Measurements from ENCODE around the gene TIAM2. TPM values are rescaled to one million over a fixed set of nuclear protein-coding genes. Genes with fewer than 3 reads are reported as not detected.

The TIAM2 gene
- total RNA-seq, 1 donor from 2014 or later, result 21.1 TPM

DNA sequence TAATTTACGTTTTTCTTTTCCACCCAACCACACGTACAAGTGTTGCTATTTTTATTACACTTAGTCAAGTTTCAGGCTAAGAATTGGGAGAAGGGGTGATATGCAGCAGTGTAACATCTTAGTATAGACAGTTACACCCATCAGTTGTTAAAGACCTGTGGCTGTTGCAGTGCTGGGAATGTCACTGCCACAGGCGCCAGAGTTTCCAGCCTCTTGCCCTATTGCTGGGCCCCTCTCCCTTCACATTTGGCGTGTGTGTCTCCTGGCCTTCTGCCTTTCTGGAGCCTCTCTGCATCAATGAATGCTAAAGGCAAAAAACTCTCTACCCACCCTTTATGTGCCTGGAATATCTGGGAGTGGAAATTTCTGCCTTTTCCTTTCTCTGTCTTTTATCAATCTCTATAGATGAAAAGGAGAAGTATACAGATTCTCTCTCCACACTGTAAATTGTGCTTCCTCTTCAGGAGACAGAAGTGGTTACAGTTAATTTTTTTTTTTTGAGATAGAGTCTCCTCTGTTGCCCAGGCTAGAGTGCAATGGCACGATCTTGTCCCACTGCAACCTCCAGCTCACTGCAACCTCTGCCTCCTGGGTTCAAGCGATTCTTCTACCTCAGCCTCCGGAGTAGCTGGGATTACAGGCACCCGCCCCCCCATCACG is 73.0 kb downstream of the TIAM2 start:
- TF ChIP-seq, protein P1, sequence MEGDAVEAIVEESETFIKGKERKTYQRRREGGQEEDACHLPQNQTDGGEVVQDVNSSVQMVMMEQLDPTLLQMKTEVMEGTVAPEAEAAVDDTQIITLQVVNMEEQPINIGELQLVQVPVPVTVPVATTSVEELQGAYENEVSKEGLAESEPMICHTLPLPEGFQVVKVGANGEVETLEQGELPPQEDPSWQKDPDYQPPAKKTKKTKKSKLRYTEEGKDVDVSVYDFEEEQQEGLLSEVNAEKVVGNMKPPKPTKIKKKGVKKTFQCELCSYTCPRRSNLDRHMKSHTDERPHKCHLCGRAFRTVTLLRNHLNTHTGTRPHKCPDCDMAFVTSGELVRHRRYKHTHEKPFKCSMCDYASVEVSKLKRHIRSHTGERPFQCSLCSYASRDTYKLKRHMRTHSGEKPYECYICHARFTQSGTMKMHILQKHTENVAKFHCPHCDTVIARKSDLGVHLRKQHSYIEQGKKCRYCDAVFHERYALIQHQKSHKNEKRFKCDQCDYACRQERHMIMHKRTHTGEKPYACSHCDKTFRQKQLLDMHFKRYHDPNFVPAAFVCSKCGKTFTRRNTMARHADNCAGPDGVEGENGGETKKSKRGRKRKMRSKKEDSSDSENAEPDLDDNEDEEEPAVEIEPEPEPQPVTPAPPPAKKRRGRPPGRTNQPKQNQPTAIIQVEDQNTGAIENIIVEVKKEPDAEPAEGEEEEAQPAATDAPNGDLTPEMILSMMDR (IDR thresholded peaks at IDR 0.05; ENCODE audit: unreplicated experiment), result no peak
- DNase-seq (ENCODE audit: low spot score), result no peak
- Mint-ChIP-seq H3K4me3 (ENCODE audit: unreplicated experiment) (no peak overlapping the region), H3K9me3 (ENCODE audit: unreplicated experiment) (no peaks in the 10 kb centered on the region), H3K27ac (ENCODE audit: unreplicated experiment) (no peak overlapping the region), H3K27me3 (ENCODE audit: unreplicated experiment) (peaks cover 6% of the 10 kb centered on the region), H3K4me1 (ENCODE audit: unreplicated experiment) (peaks cover 6% of the 10 kb centered on the region), H3K36me3 (ENCODE audit: low read depth, unreplicated experiment) (no peaks in the 10 kb centered on the region)

DNA sequence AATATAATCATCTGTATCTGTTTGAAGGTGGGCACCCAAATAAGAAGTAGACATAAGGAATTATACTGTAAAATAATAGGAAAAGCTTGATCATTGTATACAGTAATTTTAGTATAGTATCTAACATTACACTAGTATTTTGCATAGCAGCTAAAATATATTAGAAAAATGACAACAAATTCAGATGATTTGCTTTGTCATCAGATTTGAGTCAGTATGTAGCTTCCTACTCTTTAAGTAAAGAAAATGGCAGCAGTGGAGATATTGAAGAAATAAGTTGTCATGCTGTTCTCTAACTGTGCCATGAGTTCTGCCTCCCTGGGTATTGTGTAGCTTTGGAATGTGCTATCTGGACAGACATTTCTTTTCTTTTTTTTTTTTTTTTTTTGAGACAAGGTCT is 74.4 kb downstream of the TIAM2 start:
- TF ChIP-seq, protein P1 (IDR thresholded peaks at IDR 0.05; ENCODE audit: unreplicated experiment), result no peak

DNA sequence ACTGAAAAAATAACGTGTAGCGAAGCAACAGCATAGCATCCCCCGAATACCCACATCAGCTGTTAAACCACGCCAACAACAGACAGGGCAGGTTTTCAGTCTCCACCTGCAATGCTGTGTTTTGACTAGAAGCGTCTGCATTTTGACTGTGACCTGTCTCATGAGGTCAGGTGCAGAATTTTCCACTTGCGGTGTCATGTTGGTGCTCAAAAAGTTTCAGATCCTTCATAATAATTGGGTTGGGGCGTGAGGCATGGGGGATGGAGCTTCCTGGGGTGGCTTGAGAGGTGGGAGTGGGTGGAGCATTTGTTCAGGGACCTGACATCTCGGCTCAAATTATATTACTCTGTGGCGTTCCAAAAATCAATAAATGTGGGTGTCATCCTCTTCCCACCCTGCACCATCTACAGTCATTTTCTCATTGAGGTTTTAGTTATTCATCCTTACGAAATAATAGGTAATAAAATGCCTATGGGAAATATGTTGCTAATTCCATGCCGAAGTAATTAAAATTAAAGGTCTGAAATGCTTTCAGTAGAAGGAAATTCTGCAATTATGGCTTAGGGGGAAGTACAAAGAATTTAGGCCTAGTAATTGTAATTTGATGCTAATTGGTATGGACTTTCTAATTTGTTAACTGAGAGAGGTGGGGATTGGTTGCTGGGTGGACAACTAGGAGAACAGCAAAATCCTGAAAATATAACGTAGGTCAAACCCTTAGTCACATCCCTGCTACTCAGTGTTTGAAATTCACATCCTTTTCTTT is 81.0 kb downstream of the TIAM2 start:
- peaks cover 5% of the 10 kb centered on the region for H3K27me3 Mint-ChIP-seq (ENCODE audit: unreplicated experiment)
- TF ChIP-seq, protein P1 (IDR thresholded peaks at IDR 0.05; ENCODE audit: unreplicated experiment), result no peak
- no peaks in the 10 kb centered on the region for H3K9me3 Mint-ChIP-seq (ENCODE audit: unreplicated experiment)
- no peak overlapping the region for H3K27ac Mint-ChIP-seq (ENCODE audit: unreplicated experiment)
- no peaks in the 10 kb centered on the region for H3K36me3 Mint-ChIP-seq (ENCODE audit: low read depth, unreplicated experiment)
- H3K4me3 Mint-ChIP-seq (ENCODE audit: unreplicated experiment), result no peak overlapping the region
- DNase-seq (ENCODE audit: low spot score), result no peak
- H3K4me1 Mint-ChIP-seq (ENCODE audit: unreplicated experiment), result peaks cover 34% of the 10 kb centered on the region

More for the DNA sequence above, 74.4 kb downstream of the TIAM2 start:
- Mint-ChIP-seq H3K4me1 (ENCODE audit: unreplicated experiment) (peaks cover 6% of the 10 kb centered on the region), H3K36me3 (ENCODE audit: low read depth, unreplicated experiment) (no peaks in the 10 kb centered on the region), H3K27me3 (ENCODE audit: unreplicated experiment) (peaks cover 6% of the 10 kb centered on the region), H3K27ac (ENCODE audit: unreplicated experiment) (no peak overlapping the region), H3K4me3 (ENCODE audit: unreplicated experiment) (no peak overlapping the region), H3K9me3 (ENCODE audit: unreplicated experiment) (no peaks in the 10 kb centered on the region)
- no peak for DNase-seq (ENCODE audit: low spot score)

DNA sequence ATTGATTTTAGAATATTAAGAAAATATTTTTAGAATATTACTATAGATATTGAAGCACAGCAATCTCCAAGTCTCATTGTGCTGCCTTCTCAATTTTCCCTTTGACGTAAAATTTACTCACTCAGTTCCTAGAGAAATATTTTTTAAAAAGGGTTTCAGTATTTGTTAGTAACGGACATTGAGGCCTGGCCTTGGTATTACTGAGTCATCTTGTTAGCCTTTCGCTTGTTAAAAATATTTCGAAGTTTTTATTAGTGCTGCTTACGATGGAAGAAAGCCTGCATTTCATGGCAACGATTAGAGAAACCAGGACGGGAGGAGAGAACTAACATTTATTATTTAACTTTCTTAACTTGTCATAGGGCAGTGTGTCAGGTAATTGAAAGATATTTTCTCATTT is 82.2 kb downstream of the TIAM2 start:
- Mint-ChIP-seq H3K27ac (ENCODE audit: unreplicated experiment) (peak overlapping the region; percentile 86), H3K36me3 (ENCODE audit: low read depth, unreplicated experiment) (no peaks in the 10 kb centered on the region), H3K9me3 (ENCODE audit: unreplicated experiment) (no peaks in the 10 kb centered on the region), H3K4me1 (ENCODE audit: unreplicated experiment) (peaks cover 42% of the 10 kb centered on the region), H3K4me3 (ENCODE audit: unreplicated experiment) (no peak overlapping the region), H3K27me3 (ENCODE audit: unreplicated experiment) (peaks cover 5% of the 10 kb centered on the region)
- no peak for DNase-seq (ENCODE audit: low spot score)
- TF ChIP-seq, protein P1 (IDR thresholded peaks at IDR 0.05; ENCODE audit: unreplicated experiment), result no peak

DNA sequence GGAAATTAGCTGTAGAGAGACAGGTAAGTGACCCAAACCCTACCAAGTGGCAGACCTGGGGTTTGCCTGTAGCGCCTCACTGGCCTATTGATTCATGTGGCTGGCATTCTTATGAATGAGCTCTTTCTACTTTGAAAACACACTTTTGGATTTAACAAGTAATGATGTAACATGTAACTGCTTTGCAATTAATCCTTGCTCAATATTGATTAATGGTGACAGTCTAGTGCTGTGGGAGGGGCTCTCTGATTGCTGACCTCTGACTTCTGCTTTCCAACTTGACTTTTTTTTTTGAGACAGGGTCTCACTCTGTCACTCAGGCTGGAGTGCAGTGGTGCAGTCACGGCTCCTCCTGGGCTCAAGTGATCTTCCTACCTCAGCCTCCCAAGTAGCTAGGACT is 82.7 kb downstream of the TIAM2 start:
- Mint-ChIP-seq H3K9me3 (ENCODE audit: unreplicated experiment) (no peaks in the 10 kb centered on the region), H3K4me3 (ENCODE audit: unreplicated experiment) (no peak overlapping the region), H3K27me3 (ENCODE audit: unreplicated experiment) (peaks cover 5% of the 10 kb centered on the region), H3K36me3 (ENCODE audit: low read depth, unreplicated experiment) (no peaks in the 10 kb centered on the region), H3K27ac (ENCODE audit: unreplicated experiment) (peak overlapping the region; percentile 86), H3K4me1 (ENCODE audit: unreplicated experiment) (peaks cover 44% of the 10 kb centered on the region)
- TF ChIP-seq, protein P1 (IDR thresholded peaks at IDR 0.05; ENCODE audit: unreplicated experiment), result no peak
- no peak for DNase-seq (ENCODE audit: low spot score)

Data from endothelial cell (in vitro differentiated cells).